Kidney epithelial cell (primary cell): ENCODE data around the gene GABRB1. TPM values are rescaled to one million over a fixed set of nuclear protein-coding genes. Genes with fewer than 3 reads are reported as not detected.

Experiments used
- DNase-seq: peaks from one replicate; pipeline ENCODE4 v3.0.0-alpha.2; 2010; ENCODE audit warnings: low read depth
- H3K27me3 ChIP-seq: 2 replicates; pipeline ENCODE4 v1.6.0; 2011; ENCODE audit warnings: low read length; ENCODE audit not compliant: control insufficient read depth, insufficient read depth
- H3K36me3 ChIP-seq: 2 replicates; pipeline ENCODE4 v1.5.1; 2011; ENCODE audit warnings: low read length; ENCODE audit not compliant: control insufficient read depth, insufficient read depth
- H3K4me3 ChIP-seq: 2 replicates; pipeline ENCODE4 v1.5.1; 2011; ENCODE audit warnings: low read depth, mild to moderate bottlenecking, control low read depth, low read length
- CTCF ChIP-seq: IDR thresholded peaks from 2 replicates; pipeline ENCODE4 v1.5.1; 2011; ENCODE audit warnings: mild to moderate bottlenecking, moderate library complexity, low read length, control low read depth, inconsistent platforms; ENCODE audit not compliant: insufficient read depth, poor library complexity, severe bottlenecking
- total RNA-seq: library from RNA; depleted of rRNA; stranded (reverse); fragments of >200 nt; gene quantifications from 2 replicates; pipeline ENCODE4 v1.2.3, GENCODE V29; 2015

Gene GABRB1
- total RNA-seq, 1 donor from 2014 or later = not detected

DNA sequence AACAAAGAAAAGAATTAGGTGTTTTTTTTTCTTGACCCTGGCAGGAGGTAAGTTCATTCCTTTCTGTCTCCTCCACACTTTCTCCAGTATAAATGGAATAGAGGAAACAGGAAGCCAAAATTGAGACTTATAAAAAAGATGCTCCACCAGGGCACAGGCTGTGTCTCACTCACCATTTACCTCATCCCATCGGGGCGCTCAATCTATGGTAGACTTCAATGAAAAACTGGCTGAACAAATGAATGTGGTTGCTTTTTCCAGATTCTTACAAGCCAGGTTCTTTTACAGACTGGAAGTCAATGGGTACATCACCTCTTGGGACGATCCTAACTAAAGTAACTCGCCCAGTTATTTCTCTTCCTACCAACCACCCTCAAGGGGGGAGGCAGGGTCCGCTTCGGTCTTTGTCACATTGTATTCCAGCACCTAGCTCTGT, 431.4 kb downstream of the GABRB1 start:
- Histone ChIP-seq H3K27me3 (no peaks in the 10 kb centered on the region), H3K36me3 (no peaks in the 10 kb centered on the region), H3K4me3 (peak overlapping the region; percentile 75)
- DNase-seq = no peak
- TF ChIP-seq CTCF = no peak

DNA sequence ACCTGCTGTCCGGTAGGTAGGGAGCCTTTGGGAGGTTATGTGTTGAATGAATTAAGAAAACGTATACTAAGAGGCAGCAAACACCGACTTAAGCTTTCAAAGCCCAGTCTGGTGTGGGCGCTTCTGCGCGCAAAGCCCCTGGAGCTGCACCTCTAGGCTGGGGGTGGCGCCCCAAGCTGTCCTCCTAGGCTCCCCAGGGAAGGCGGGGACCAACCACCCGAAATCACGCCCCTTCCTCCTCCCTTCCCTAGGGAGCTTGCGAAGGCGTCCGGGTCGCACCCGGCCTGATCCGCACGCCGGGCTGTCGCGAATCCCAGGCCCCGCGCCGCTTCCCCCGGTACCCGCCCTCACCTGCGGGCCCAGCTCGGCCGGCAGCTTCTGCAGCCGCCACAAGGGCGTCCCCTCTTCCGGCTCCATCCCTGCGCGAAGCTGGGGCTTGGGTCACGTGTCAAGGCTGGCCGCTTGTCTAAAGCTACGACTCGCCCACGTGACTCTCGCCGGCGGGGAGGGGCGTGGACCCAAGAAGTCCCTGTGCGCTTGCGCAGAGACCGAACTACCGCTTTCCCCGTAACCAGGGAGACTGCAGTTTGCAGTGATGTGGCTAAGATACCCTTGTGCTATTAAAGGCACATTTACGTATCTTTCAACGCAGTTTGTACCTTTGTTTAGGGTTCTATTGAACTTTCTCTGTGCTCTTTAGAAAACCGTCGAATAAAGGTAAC, 432.0 kb downstream of the GABRB1 start, which contains the start of gene COMMD8:
Gene COMMD8, minus strand, starts transcription at position 468 of the 722 bp plus-strand sequence. Its CDS starts 51 bp downstream, at position 417.
- DNase-seq = peak; percentile 87
- Histone ChIP-seq H3K36me3 (no peaks in the 10 kb centered on the region), H3K27me3 (no peaks in the 10 kb centered on the region), H3K4me3 (peak within 1 kb of the TSS; percentile 75)
- peak; percentile 3 for TF ChIP-seq CTCF

GRCh38 chr4:47465004-47465403, 433.6 kb downstream of the GABRB1 start:
- no peak for DNase-seq
- no peaks in the 10 kb centered on the region for H3K36me3 ChIP-seq
- no peaks in the 10 kb centered on the region for H3K27me3 ChIP-seq
- no peak for TF ChIP-seq CTCF
- H3K4me3 ChIP-seq = no peak overlapping the region

DNA sequence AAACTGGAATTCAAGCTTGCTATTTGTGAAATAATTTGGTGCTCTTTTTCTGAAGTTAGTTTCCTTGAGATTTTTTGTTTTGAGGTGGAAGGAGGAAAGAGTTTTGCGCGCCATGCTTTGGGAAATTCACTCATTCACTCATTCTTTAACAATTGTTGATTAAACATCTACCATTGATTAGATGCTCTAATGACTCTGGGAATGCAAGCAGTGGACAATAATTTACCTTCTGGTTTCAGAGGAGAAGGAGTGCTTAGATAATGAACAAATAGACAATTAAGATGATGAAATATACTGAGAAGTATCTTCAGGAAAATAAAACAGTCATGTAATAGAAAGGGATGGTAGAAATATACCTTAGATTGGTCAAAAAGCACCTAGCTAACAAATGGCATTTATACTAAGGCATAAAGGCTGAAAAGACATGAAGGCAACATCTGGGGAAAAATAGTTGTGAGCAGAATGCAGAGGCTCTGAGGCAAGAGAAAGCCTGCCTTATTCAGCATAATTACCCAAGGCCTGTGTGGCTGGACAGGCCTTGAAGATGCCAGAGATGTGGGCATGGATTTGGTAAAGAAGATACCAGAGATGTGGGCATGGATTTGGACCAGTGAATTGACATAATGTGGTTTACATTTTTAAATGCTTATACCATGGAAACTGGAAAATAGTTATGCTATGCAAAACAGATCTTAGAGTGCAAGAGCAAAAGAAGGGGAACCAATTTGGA, 434.9 kb downstream of the GABRB1 start:
- Histone ChIP-seq H3K36me3 (no peaks in the 10 kb centered on the region), H3K27me3 (no peaks in the 10 kb centered on the region), H3K4me3 (no peak overlapping the region)
- TF ChIP-seq CTCF = no peak
- no peak for DNase-seq

- no peak overlapping the region for H3K4me3 ChIP-seq
- TF ChIP-seq CTCF = no peak
- no peaks in the 10 kb centered on the region for H3K27me3 ChIP-seq
- H3K36me3 ChIP-seq = no peaks in the 10 kb centered on the region
- DNase-seq = no peak
Observed at GRCh38 chr4:47468706-47469365, 437.5 kb downstream of the GABRB1 start.
